MM.1S (cell line): ENCODE measurements around the gene PLEKHO2.

Experiments
- DNase-seq: peaks from one replicate; pipeline ENCODE4 v3.0.0-alpha.2; 2015
- H2AFZ ChIP-seq: fragments of 300-600 bp; sonication (generic); 2 replicates; pipeline ENCODE4 v1.6.0; 2016; ENCODE audit warnings: antibody characterized with exemption, low read length
- H3F3A ChIP-seq: fragments of 300-600 bp; sonication (generic); 2 replicates; pipeline ENCODE4 v1.6.1; 2016; ENCODE audit warnings: mild to moderate bottlenecking, antibody characterized with exemption, low read length, moderate library complexity, mixed read lengths; ENCODE audit not compliant: insufficient read depth
- H3K27ac ChIP-seq: fragments of 300-600 bp; sonication (generic); 2 replicates; pipeline ENCODE4 v1.5.1; 2016; ENCODE audit warnings: mild to moderate bottlenecking, low read length
- H3K27me3 ChIP-seq: fragments of 300-600 bp; sonication (generic); replicated peaks from 2 replicates; pipeline ENCODE4 v1.6.0; 2016; ENCODE audit warnings: low read length; ENCODE audit not compliant: insufficient read depth
- H3K36me3 ChIP-seq: fragments of 300-600 bp; sonication (generic); replicated peaks from 2 replicates; pipeline ENCODE4 v1.6.1; 2016; ENCODE audit warnings: mild to moderate bottlenecking, low read length, mixed read lengths; ENCODE audit not compliant: insufficient read depth
- H3K4me1 ChIP-seq: fragments of 300-600 bp; sonication (generic); 2 replicates; pipeline ENCODE4 v1.6.1; 2016; ENCODE audit warnings: low read length, mixed read lengths
- H3K4me2 ChIP-seq: fragments of 300-600 bp; sonication (generic); 2 replicates; pipeline ENCODE4 v1.6.0; 2016; ENCODE audit warnings: low read depth, low read length
- H3K4me3 ChIP-seq: fragments of 300-600 bp; sonication (generic); 2 replicates; pipeline ENCODE4 v1.5.1; 2016; ENCODE audit warnings: low read length, mixed read lengths
- H3K79me2 ChIP-seq: fragments of 300-600 bp; sonication (generic); 2 replicates; pipeline ENCODE4 v1.6.1; 2016; ENCODE audit warnings: mixed run types, low read length, mixed read lengths
- H3K9ac ChIP-seq: fragments of 300-600 bp; sonication (generic); 2 replicates; pipeline ENCODE4 v1.6.1; 2016; ENCODE audit warnings: low read length, mixed read lengths
- H3K9me2 ChIP-seq: fragments of 300-600 bp; sonication (generic); replicated peaks from 2 replicates; pipeline ENCODE4 v1.6.1; 2016; ENCODE audit warnings: mild to moderate bottlenecking, low read length, mixed read lengths; ENCODE audit not compliant: insufficient read depth
- H3K9me3 ChIP-seq: fragments of 300-600 bp; sonication (generic); replicated peaks from 2 replicates; pipeline ENCODE4 v1.6.1; 2016; ENCODE audit warnings: mild to moderate bottlenecking, low read length, mixed read lengths; ENCODE audit not compliant: insufficient read depth
- H4K20me1 ChIP-seq: fragments of 300-600 bp; sonication (generic); 2 replicates; pipeline ENCODE4 v1.6.1; 2016; ENCODE audit warnings: mild to moderate bottlenecking, low read length, moderate library complexity, mixed read lengths; ENCODE audit not compliant: insufficient read depth
- EZH2 ChIP-seq: fragments of 300-600 bp; sonication (generic); optimal IDR thresholded peaks from 2 replicates; pipeline ENCODE3; 2017; ENCODE audit warnings: low read depth, mild to moderate bottlenecking, antibody characterized with exemption, low read length, mixed read lengths
- EZH2phosphoT487 ChIP-seq: fragments of 300-600 bp; sonication (generic); IDR thresholded peaks from 2 replicates; pipeline ENCODE4 v1.6.1; 2018; ENCODE audit warnings: antibody characterized with exemption, low read length
- TF ChIP-seq, protein P1 (sequence below): fragments of 300-600 bp; sonication (generic); IDR thresholded peaks from 2 replicates; pipeline ENCODE4 v1.5.1; 2016; ENCODE audit warnings: antibody characterized with exemption, low read length, mixed read lengths

Gene PLEKHO2

GRCh38 chr15:64897345-64897985 lies 55.8 kb downstream of the PLEKHO2 start:
- Histone ChIP-seq H3F3A (peaks cover 40% of the 10 kb centered on the region), H3K4me1 (peaks cover 44% of the 10 kb centered on the region), H3K27ac (peak overlapping the region; percentile 100; the same call in 1 of the 2 replicates), H3K4me3 (no peak overlapping the region), H3K9me2 (no peaks in the 10 kb centered on the region), H3K9me3 (no peaks in the 10 kb centered on the region), H3K4me2 (no peak overlapping the region), H3K27me3 (no peaks in the 10 kb centered on the region), H4K20me1 (no peaks in the 10 kb centered on the region), H3K36me3 (no peaks in the 10 kb centered on the region), H3K79me2 (no peaks in the 10 kb centered on the region; the same call in 1 of the 2 replicates), H3K9ac (no peak overlapping the region), H2AFZ (no peak overlapping the region)
- TF ChIP-seq EZH2phosphoT487 (no peak), EZH2 (no peak)
- TF ChIP-seq, protein P1, sequence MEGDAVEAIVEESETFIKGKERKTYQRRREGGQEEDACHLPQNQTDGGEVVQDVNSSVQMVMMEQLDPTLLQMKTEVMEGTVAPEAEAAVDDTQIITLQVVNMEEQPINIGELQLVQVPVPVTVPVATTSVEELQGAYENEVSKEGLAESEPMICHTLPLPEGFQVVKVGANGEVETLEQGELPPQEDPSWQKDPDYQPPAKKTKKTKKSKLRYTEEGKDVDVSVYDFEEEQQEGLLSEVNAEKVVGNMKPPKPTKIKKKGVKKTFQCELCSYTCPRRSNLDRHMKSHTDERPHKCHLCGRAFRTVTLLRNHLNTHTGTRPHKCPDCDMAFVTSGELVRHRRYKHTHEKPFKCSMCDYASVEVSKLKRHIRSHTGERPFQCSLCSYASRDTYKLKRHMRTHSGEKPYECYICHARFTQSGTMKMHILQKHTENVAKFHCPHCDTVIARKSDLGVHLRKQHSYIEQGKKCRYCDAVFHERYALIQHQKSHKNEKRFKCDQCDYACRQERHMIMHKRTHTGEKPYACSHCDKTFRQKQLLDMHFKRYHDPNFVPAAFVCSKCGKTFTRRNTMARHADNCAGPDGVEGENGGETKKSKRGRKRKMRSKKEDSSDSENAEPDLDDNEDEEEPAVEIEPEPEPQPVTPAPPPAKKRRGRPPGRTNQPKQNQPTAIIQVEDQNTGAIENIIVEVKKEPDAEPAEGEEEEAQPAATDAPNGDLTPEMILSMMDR, result no peak
- DNase-seq, result no peak

DNA sequence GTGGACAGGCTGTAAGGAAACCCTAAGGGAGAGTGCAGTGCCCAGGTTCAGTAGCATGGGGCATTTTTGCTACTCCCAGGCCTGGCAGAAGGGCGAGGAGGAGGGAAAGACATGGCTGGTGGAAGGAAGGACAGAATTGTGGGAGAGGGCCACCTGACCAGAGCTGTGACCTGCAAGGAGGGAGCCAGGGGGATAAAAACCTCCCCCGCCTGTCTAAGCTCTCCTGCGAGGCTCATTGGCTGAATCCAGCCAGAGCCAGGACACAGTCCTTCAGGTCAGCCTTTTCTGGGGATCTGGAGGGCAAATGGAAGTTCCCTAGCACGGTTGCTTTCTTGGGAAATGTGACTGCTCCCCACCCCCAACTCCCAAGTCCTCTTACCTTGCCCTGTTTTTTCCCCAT lies 56.7 kb downstream of the PLEKHO2 start:
- Histone ChIP-seq H3K4me2 (no peak overlapping the region), H3K9me3 (no peaks in the 10 kb centered on the region), H3K27ac (no peak overlapping the region), H2AFZ (no peak overlapping the region), H3K4me3 (no peak overlapping the region), H3K36me3 (no peaks in the 10 kb centered on the region), H4K20me1 (no peaks in the 10 kb centered on the region), H3K4me1 (peaks cover 41% of the 10 kb centered on the region), H3K9ac (no peak overlapping the region), H3K79me2 (no peaks in the 10 kb centered on the region; the same call in 1 of the 2 replicates), H3F3A (peaks cover 31% of the 10 kb centered on the region), H3K9me2 (no peaks in the 10 kb centered on the region), H3K27me3 (no peaks in the 10 kb centered on the region)
- DNase-seq, result no peak
- TF ChIP-seq EZH2phosphoT487 (no peak), EZH2 (no peak)
- TF ChIP-seq, protein P1, result no peak

- Histone ChIP-seq H3K36me3 (no peaks in the 10 kb centered on the region), H3K27ac (no peak overlapping the region), H3K27me3 (no peaks in the 10 kb centered on the region), H4K20me1 (no peaks in the 10 kb centered on the region), H3K9me2 (no peaks in the 10 kb centered on the region), H3K4me3 (no peak overlapping the region), H3K4me1 (peaks cover 41% of the 10 kb centered on the region), H3F3A (peaks cover 6% of the 10 kb centered on the region), H3K4me2 (no peak overlapping the region), H3K79me2 (no peaks in the 10 kb centered on the region; the same call in 1 of the 2 replicates), H2AFZ (no peak overlapping the region), H3K9ac (no peak overlapping the region), H3K9me3 (no peaks in the 10 kb centered on the region)
- TF ChIP-seq EZH2 (no peak), EZH2phosphoT487 (no peak)
- TF ChIP-seq, protein P1, result no peak
- no peak for DNase-seq
Observed at GRCh38 chr15:64901141-64901540, 59.4 kb downstream of the PLEKHO2 start.
